ENCODE data around the gene FRZB. TPM values are rescaled to one million over a fixed set of nuclear protein-coding genes. Genes with fewer than 3 reads are reported as not detected.
A peak's percentile ranks its signal among the peaks of the same experiment; 100 is the strongest.

FRZB gene
- total and polyA plus RNA-seq, 12 donors: 0.30 to 2.5 (median 1.6) TPM

DNA sequence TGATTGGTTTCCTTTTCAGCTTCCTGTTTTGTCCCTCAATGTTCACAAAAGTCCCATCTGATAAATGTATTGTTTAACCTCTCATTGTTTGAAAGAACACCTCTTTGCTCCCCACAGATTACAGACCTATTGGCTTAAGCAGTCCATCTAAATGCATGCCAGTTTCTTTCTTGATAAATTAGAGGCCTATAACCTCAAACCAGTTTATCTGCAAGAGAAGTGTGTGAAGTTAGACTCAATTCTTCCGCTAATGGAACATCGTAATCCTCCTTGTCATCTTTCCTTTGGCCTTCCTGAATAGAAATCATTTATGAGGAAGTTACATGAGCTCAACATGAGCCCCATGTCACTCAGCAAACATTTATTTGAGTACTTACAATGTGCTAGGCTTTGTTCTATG lies 74.0 kb downstream of the FRZB start:
- no peaks in the 10 kb centered on the region for H3K4me1 ChIP-seq (replicated peaks in 1 of 2)
- H3K4me3 ChIP-seq: no peak overlapping the region
- H3K27me3 ChIP-seq: no peaks in the 10 kb centered on the region
- H3K9me3 ChIP-seq (replicated peaks in 1 of 3): no peaks in the 10 kb centered on the region
- H3K36me3 ChIP-seq (replicated peaks in 1 of 2): no peaks in the 10 kb centered on the region
- DNase-seq: no peak
- 79 to 87% (median 82%) methylated on average over 2 of the region's 2 CpGs for WGBS, 4 donors
- intact Hi-C loops (cut with DNase I): no loop called here
- no peak overlapping the region for H3K27ac ChIP-seq
- TF ChIP-seq POLR2A (IDR thresholded peaks at IDR 0.05) (no peak), CTCF (IDR thresholded peaks at IDR 0.05) (no peak)

DNA sequence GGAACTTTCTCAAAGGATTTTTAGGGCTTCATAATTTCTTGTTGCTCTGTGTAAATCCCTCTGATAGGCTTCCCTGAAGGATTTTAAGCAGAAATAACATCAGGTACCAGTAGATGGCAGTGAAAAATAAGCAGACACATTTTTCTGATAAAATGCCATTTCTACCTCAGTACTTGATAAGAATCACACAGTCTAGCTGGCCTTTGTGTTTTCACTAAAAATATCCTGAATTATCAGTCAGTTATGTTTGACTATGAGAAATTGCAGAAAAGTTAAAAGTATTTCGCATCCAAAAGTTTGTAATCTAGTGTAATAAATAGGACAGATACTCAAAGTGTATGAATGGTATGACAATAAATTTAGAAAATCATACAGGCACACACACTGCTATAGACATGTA lies 81.7 kb downstream of the FRZB start:
- H3K27me3 ChIP-seq: no peaks in the 10 kb centered on the region
- H3K9me3 ChIP-seq (replicated peaks in 1 of 3): no peaks in the 10 kb centered on the region
- H3K36me3 ChIP-seq (replicated peaks in 1 of 2): no peaks in the 10 kb centered on the region
- TF ChIP-seq CTCF (IDR thresholded peaks at IDR 0.05): peak; percentile 19 to 64 (median 56)
- TF ChIP-seq POLR2A (IDR thresholded peaks at IDR 0.05): no peak
- intact Hi-C loops (cut with DNase I): loop anchor here (5.0 kb wide), 1 partner anchor 193 kb away; no protein-coding TSS in a partner anchor
- WGBS, 4 donors: 31 to 59% (median 43%) methylated on average over 1 of the region's 1 CpG
- no peak overlapping the region for H3K27ac ChIP-seq
- no peak overlapping the region for H3K4me3 ChIP-seq
- DNase-seq: no peak
- H3K4me1 ChIP-seq (replicated peaks in 1 of 2): no peaks in the 10 kb centered on the region

- WGBS, 4 donors: 85 to 91% (median 88%) methylated on average over 4 of the region's 4 CpGs
- no peak for DNase-seq
- TF ChIP-seq CTCF (IDR thresholded peaks at IDR 0.05): no peak
- TF ChIP-seq POLR2A (IDR thresholded peaks at IDR 0.05): no peak
- H3K27me3 ChIP-seq: no peaks in the 10 kb centered on the region
- H3K4me1 ChIP-seq (replicated peaks in 1 of 2): no peaks in the 10 kb centered on the region
- intact Hi-C loops (cut with DNase I): loop anchor here (5.0 kb wide), 1 partner anchor 193 kb away; no protein-coding TSS in a partner anchor
- no peaks in the 10 kb centered on the region for H3K36me3 ChIP-seq (replicated peaks in 1 of 2)
- H3K4me3 ChIP-seq: no peak overlapping the region
- H3K9me3 ChIP-seq (replicated peaks in 1 of 3): no peaks in the 10 kb centered on the region
- H3K27ac ChIP-seq: no peak overlapping the region
These were observed 82.3 kb downstream of the FRZB start for GRCh38 chr2:182784058-182784706.

Small RNA genes lying within 50 kb of the gene (small RNA-seq; reads per million reads assigned to genes)
- 0 reads per million in 2 donors for gene RF00019
- 0 reads per million in 2 donors for gene RNU6-1122P

Other genes with a start within 250 kb of the FRZB start
- 10 to 100 TPM; 31.2 to 88.3 (median 42.7) TPM for gene DNAJC10, start 150.4 kb downstream of the FRZB start, total RNA-seq
- 10 to 100 TPM; 16.7 to 70.8 (median 18.6) TPM for gene DNAJC10, start 150.4 kb downstream of the FRZB start, polyA plus RNA-seq
- 100 to 1,000 TPM in 5 of 9 donors, 10 to 100 TPM in 4; 76.8 to 134 (median 108) TPM for gene NCKAP1, start 171.8 kb upstream of the FRZB start, total RNA-seq
- 100 to 1,000 TPM in 1 of 3 donors, 10 to 100 TPM in 2; 26.8 to 113 (median 26.9) TPM for gene NCKAP1, start 171.8 kb upstream of the FRZB start, polyA plus RNA-seq
- gene DUSP19, start 212.1 kb upstream of the FRZB start, total RNA-seq: 10 to 100 TPM in 1 of 9 donors, 1 to 10 TPM in 8; 2.4 to 10.0 (median 4.8) TPM
- gene DUSP19, start 212.1 kb upstream of the FRZB start, polyA plus RNA-seq: 1 to 10 TPM in 2 of 3 donors, under 1 TPM in 1; 0.81 to 3.5 (median 1.0) TPM

Measured in adrenal gland (tissue), 12 donors.